BLaER1 (cell line): Measurements from ENCODE around the gene PPHLN1.

Source experiments
- H3K27ac ChIP-seq: shearing (Covaris generic); formaldehyde crosslinking; 2 replicates; pipeline ENCODE4 v1.8.1; 2022
- H3K27me3 ChIP-seq: shearing (Covaris generic); formaldehyde crosslinking; 2 replicates; pipeline ENCODE4 v1.8.1; 2022
- H3K36me3 ChIP-seq: shearing (Covaris generic); formaldehyde crosslinking; 2 replicates; pipeline ENCODE4 v1.8.1; 2022
- H3K4me1 ChIP-seq: shearing (Covaris generic); formaldehyde crosslinking; 2 replicates; pipeline ENCODE4 v1.8.1; 2022
- H3K4me2 ChIP-seq: shearing (Covaris generic); formaldehyde crosslinking; 2 replicates; pipeline ENCODE4 v1.8.1; 2022
- H3K4me3 ChIP-seq: shearing (Covaris generic); formaldehyde crosslinking; 2 replicates; pipeline ENCODE4 v1.8.1; 2022
- H3K9ac ChIP-seq: shearing (Covaris generic); formaldehyde crosslinking; 2 replicates; pipeline ENCODE4 v1.8.1; 2022
- H3K9me3 ChIP-seq: shearing (Covaris generic); formaldehyde crosslinking; 2 replicates; pipeline ENCODE4 v1.8.1; 2022
- H4K20me1 ChIP-seq: shearing (Covaris generic); formaldehyde crosslinking; 2 replicates; pipeline ENCODE4 v1.8.1; 2022
- Cebpa-rat ChIP-seq: shearing (Covaris generic); IDR thresholded peaks from 2 replicates; pipeline ENCODE4 v1.8.1; 2022

Gene PPHLN1

GRCh38 chr12:42325653-42326474, at the start of gene PPHLN1, which contains the start of gene ZCRB1:
PPHLN1 (plus strand) TSS chr12:42326167; CDS start chr12:42335903, 9,736 bp downstream.
ZCRB1 (minus strand) TSS chr12:42326094; CDS start chr12:42324102, 1,992 bp downstream.
- H3K27me3 ChIP-seq, result no peaks in the 10 kb centered on the region
- peaks cover 33% of the 10 kb centered on the region for H3K4me1 ChIP-seq
- no peak for TF ChIP-seq Cebpa-rat
- H3K4me2 ChIP-seq, result peak within 1 kb of the TSS; percentile 94
- H3K9me3 ChIP-seq, result no peaks in the 10 kb centered on the region
- H4K20me1 ChIP-seq, result peaks cover 44% of the 10 kb centered on the region
- H3K4me3 ChIP-seq, result peak within 1 kb of the TSS; percentile 85
- H3K36me3 ChIP-seq, result peaks cover 12% of the 10 kb centered on the region; the same call in 1 of the 2 replicates
- peak within 1 kb of the TSS; percentile 85 for H3K9ac ChIP-seq
- H3K27ac ChIP-seq, result peak within 1 kb of the TSS; percentile 85

- no peak overlapping the region for H3K4me3 ChIP-seq
- H3K9me3 ChIP-seq, result peaks cover 6% of the 10 kb centered on the region
- TF ChIP-seq Cebpa-rat, result no peak
- H3K4me1 ChIP-seq, result no peaks in the 10 kb centered on the region
- no peaks in the 10 kb centered on the region for H3K36me3 ChIP-seq
- H3K9ac ChIP-seq, result no peak overlapping the region
- H3K27me3 ChIP-seq, result no peaks in the 10 kb centered on the region
- H3K4me2 ChIP-seq, result no peak overlapping the region
- no peaks in the 10 kb centered on the region for H4K20me1 ChIP-seq
- H3K27ac ChIP-seq, result no peak overlapping the region
Observed at GRCh38 chr12:42277396-42278127, 48.4 kb upstream of the PPHLN1 start.

- H4K20me1 ChIP-seq, result no peaks in the 10 kb centered on the region
- TF ChIP-seq Cebpa-rat, result no peak
- no peak overlapping the region for H3K9ac ChIP-seq
- no peak overlapping the region for H3K27ac ChIP-seq
- H3K4me2 ChIP-seq, result no peak overlapping the region
- no peaks in the 10 kb centered on the region for H3K36me3 ChIP-seq
- no peaks in the 10 kb centered on the region for H3K4me1 ChIP-seq
- H3K4me3 ChIP-seq, result no peak overlapping the region
- H3K9me3 ChIP-seq, result peaks cover 6% of the 10 kb centered on the region
- H3K27me3 ChIP-seq, result no peaks in the 10 kb centered on the region
Observed at GRCh38 chr12:42278128-42278510, 47.8 kb upstream of the PPHLN1 start.

- Histone ChIP-seq H3K4me2 (no peak overlapping the region), H3K27me3 (no peaks in the 10 kb centered on the region), H3K4me1 (no peaks in the 10 kb centered on the region), H3K9me3 (no peaks in the 10 kb centered on the region), H3K4me3 (no peak overlapping the region), H4K20me1 (no peaks in the 10 kb centered on the region), H3K36me3 (no peaks in the 10 kb centered on the region), H3K9ac (no peak overlapping the region), H3K27ac (no peak overlapping the region)
- TF ChIP-seq Cebpa-rat, result no peak
Observed at GRCh38 chr12:42281278-42281677, 44.7 kb upstream of the PPHLN1 start.

DNA sequence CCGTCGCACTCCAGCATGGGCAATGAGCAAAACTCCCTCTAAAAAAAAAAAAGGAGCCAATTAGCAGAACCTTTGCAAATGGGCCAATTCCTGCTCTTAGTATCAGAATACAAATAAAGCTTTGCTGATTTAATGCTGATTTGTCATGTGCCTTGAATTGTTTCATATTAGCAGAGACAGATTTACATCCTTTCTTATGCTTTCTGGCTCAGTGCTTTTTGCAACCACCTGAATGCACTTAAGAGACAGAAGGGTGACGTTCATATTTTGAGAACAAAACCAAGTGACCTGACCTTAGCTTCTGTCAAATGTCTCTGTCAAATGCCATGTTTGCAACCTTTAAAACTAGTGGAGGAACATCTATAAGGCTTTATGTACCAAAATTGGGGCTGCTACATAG, 44.1 kb upstream of the PPHLN1 start:
- Histone ChIP-seq H3K9me3 (no peaks in the 10 kb centered on the region), H3K4me1 (no peaks in the 10 kb centered on the region), H3K4me2 (no peak overlapping the region)

GRCh38 chr12:42282294-42282693, 43.7 kb upstream of the PPHLN1 start:
- no peaks in the 10 kb centered on the region for H3K36me3 ChIP-seq
- no peaks in the 10 kb centered on the region for H3K9me3 ChIP-seq
- H3K4me2 ChIP-seq, result no peak overlapping the region
- H3K4me3 ChIP-seq, result no peak overlapping the region
- no peak overlapping the region for H3K27ac ChIP-seq
- H4K20me1 ChIP-seq, result no peaks in the 10 kb centered on the region
- H3K9ac ChIP-seq, result no peak overlapping the region
- no peak for TF ChIP-seq Cebpa-rat
- H3K4me1 ChIP-seq, result no peaks in the 10 kb centered on the region
- no peaks in the 10 kb centered on the region for H3K27me3 ChIP-seq

More for the DNA sequence above, 44.1 kb upstream of the PPHLN1 start:
- no peaks in the 10 kb centered on the region for H4K20me1 ChIP-seq
- H3K36me3 ChIP-seq, result no peaks in the 10 kb centered on the region
- TF ChIP-seq Cebpa-rat, result no peak
- no peak overlapping the region for H3K4me3 ChIP-seq
- no peaks in the 10 kb centered on the region for H3K27me3 ChIP-seq
- no peak overlapping the region for H3K9ac ChIP-seq
- H3K27ac ChIP-seq, result no peak overlapping the region

DNA sequence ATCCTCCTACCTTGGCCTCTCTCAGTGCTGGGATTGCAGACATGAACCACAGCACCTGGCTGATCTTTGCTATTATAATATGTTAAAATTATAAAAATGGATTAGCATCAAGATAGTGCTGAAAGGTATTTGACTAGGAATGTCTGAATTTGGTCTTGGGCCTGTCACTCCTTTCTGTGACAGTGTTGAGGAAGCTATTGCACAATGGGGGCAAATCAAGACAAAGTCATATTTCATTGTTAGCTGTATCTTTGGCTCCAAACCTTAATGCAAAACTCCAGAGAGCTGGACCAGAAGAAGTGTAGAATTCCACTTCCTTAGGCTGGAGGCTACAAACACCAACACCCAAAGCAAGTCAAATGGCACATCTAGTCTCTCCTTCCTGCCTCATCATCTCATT, 42.2 kb upstream of the PPHLN1 start:
- no peaks in the 10 kb centered on the region for H3K36me3 ChIP-seq
- no peak overlapping the region for H3K27ac ChIP-seq
- H3K27me3 ChIP-seq, result no peaks in the 10 kb centered on the region
- no peak overlapping the region for H3K4me2 ChIP-seq
- no peaks in the 10 kb centered on the region for H3K4me1 ChIP-seq
- H4K20me1 ChIP-seq, result no peaks in the 10 kb centered on the region
- no peak for TF ChIP-seq Cebpa-rat
- H3K9me3 ChIP-seq, result no peaks in the 10 kb centered on the region
- no peak overlapping the region for H3K9ac ChIP-seq
- no peak overlapping the region for H3K4me3 ChIP-seq

DNA sequence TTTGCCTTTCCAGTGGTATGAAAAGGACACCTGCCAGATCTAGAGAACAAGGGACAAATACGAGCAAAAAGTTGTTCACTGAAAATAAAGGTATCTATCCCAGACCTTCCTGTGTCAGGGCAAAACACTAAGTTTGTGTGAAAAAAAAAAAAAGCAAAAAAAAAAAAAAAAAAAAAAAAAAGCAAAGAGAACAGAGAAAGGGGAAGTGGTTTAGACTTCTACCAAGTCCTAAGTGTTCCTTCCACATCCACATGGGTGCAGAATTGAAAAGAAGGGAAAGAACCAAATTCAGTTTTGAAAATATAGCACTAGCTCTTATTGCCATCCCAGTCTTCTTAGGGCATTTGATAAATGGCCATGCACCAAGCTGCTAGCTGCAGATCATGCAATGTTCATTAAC, 41.8 kb upstream of the PPHLN1 start:
- H3K9me3 ChIP-seq, result no peaks in the 10 kb centered on the region
- H3K27ac ChIP-seq, result no peak overlapping the region
- H3K4me3 ChIP-seq, result no peak overlapping the region
- no peaks in the 10 kb centered on the region for H3K36me3 ChIP-seq
- H4K20me1 ChIP-seq, result no peaks in the 10 kb centered on the region
- no peaks in the 10 kb centered on the region for H3K4me1 ChIP-seq
- no peak for TF ChIP-seq Cebpa-rat
- H3K9ac ChIP-seq, result no peak overlapping the region
- H3K27me3 ChIP-seq, result no peaks in the 10 kb centered on the region
- H3K4me2 ChIP-seq, result no peak overlapping the region

GRCh38 chr12:42284876-42285275, 41.1 kb upstream of the PPHLN1 start:
- no peak for TF ChIP-seq Cebpa-rat
- Histone ChIP-seq H3K36me3 (no peaks in the 10 kb centered on the region), H3K9ac (no peak overlapping the region), H3K27me3 (no peaks in the 10 kb centered on the region), H3K9me3 (no peaks in the 10 kb centered on the region), H3K4me1 (no peaks in the 10 kb centered on the region), H3K27ac (no peak overlapping the region), H4K20me1 (no peaks in the 10 kb centered on the region), H3K4me2 (no peak overlapping the region), H3K4me3 (no peak overlapping the region)

DNA sequence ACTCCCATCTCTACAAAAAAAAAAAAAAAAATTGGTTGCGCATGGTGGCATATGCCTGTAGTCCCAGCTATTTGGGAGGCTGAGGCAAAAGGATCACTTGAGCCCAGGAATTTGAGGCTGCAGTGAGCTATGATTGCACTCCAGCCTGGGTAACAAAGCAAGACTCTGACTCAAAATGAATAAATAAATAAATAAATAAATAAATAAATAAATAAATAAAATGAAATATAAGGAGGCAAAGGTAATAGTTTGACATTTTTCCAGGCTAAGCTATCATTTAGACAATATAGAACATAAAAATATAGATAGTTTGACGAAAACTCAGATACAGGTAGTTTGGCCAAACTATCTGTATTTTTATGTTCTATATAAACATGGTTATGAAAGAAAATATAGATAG, 40.5 kb upstream of the PPHLN1 start:
- Histone ChIP-seq H3K9ac (no peak overlapping the region), H4K20me1 (no peaks in the 10 kb centered on the region), H3K4me1 (no peaks in the 10 kb centered on the region), H3K27me3 (no peaks in the 10 kb centered on the region), H3K27ac (no peak overlapping the region), H3K4me3 (no peak overlapping the region), H3K4me2 (no peak overlapping the region), H3K36me3 (no peaks in the 10 kb centered on the region), H3K9me3 (no peaks in the 10 kb centered on the region)
- no peak for TF ChIP-seq Cebpa-rat
